ENCODE data around the gene IMP4. TPM values are rescaled to one million over a fixed set of nuclear protein-coding genes. Genes with fewer than 3 reads are reported as not detected.

Gene IMP4
- total and polyA plus RNA-seq, 2 of the 13 experiments (the other 11 are each of a cell fraction or from before 2014, with no cell fraction given) = 142 to 158 TPM

GRCh38 chr2:130332271-130333073 lies 10.2 kb upstream of the IMP4 start (continued):
- no peak for TF ChIP-seq FOXA3 (CRISPR knock-in tag; IDR thresholded peaks at IDR 0.05)
- TF ChIP-seq ZNF224 (CRISPR knock-in tag; IDR thresholded peaks at IDR 0.05) = no peak
- no peak for TF ChIP-seq NFYB (CRISPR knock-in tag; IDR thresholded peaks at IDR 0.05)
- TF ChIP-seq DMAP1 (CRISPR knock-in tag; IDR thresholded peaks at IDR 0.05) = peak; percentile 42; the same call in 1 of the 2 replicates
- TF ChIP-seq ATF4 (CRISPR knock-in tag; IDR thresholded peaks at IDR 0.05) = no peak
- no peak for TF ChIP-seq ZNF263 (CRISPR knock-in tag; IDR thresholded peaks at IDR 0.05)
- TF ChIP-seq NFE2L1 (CRISPR knock-in tag; IDR thresholded peaks at IDR 0.05; ENCODE audit: borderline replicate concordance) = no peak
- no peak for TF ChIP-seq ZNF674 (CRISPR knock-in tag; IDR thresholded peaks at IDR 0.05; ENCODE audit: low read depth)
- no peak for TF ChIP-seq CBX1 (IDR thresholded peaks at IDR 0.05; ENCODE audit: low read depth)
- no peak for TF ChIP-seq SRSF4 (IDR thresholded peaks at IDR 0.05; ENCODE audit: low read depth, low read length, poor library complexity, severe bottlenecking)
- TF ChIP-seq ATF7-NPFF (CRISPR knock-in tag; IDR thresholded peaks at IDR 0.05; ENCODE audit: low read depth) = no peak
- TF ChIP-seq, protein P1, sequence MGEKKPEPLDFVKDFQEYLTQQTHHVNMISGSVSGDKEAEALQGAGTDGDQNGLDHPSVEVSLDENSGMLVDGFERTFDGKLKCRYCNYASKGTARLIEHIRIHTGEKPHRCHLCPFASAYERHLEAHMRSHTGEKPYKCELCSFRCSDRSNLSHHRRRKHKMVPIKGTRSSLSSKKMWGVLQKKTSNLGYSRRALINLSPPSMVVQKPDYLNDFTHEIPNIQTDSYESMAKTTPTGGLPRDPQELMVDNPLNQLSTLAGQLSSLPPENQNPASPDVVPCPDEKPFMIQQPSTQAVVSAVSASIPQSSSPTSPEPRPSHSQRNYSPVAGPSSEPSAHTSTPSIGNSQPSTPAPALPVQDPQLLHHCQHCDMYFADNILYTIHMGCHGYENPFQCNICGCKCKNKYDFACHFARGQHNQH (CRISPR knock-in tag; IDR thresholded peaks at IDR 0.05) = peak; percentile 86; the same call in 1 of the 2 replicates
- no peak for TF ChIP-seq SP5 (CRISPR knock-in tag; IDR thresholded peaks at IDR 0.05; ENCODE audit: borderline replicate concordance, low read depth)
- TF ChIP-seq KLF12 (CRISPR knock-in tag; IDR thresholded peaks at IDR 0.05; ENCODE audit: borderline replicate concordance) = peak; percentile 51; the same call in 1 of the 2 replicates
- TF ChIP-seq ZNF549 (CRISPR knock-in tag; IDR thresholded peaks at IDR 0.05) = no peak
- TF ChIP-seq, protein P2, sequence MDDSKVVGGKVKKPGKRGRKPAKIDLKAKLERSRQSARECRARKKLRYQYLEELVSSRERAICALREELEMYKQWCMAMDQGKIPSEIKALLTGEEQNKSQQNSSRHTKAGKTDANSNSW (CRISPR knock-in tag; IDR thresholded peaks at IDR 0.05; ENCODE audit: borderline replicate concordance) = no peak
- no peak for TF ChIP-seq IRF9 (CRISPR knock-in tag; IDR thresholded peaks at IDR 0.05; ENCODE audit: borderline replicate concordance)
- no peak for TF ChIP-seq CBX5 (CRISPR knock-in tag; IDR thresholded peaks at IDR 0.05; ENCODE audit: borderline replicate concordance)
- no peak for TF ChIP-seq ZNF703 (CRISPR knock-in tag; IDR thresholded peaks at IDR 0.05; ENCODE audit: borderline replicate concordance)
- TF ChIP-seq PITX1 (CRISPR knock-in tag; IDR thresholded peaks at IDR 0.05) = no peak
- no peak for TF ChIP-seq ZNF564 (CRISPR knock-in tag; IDR thresholded peaks at IDR 0.05)
- TF ChIP-seq SP2 (CRISPR knock-in tag; IDR thresholded peaks at IDR 0.05) = peak; percentile 34; the same call in 1 of the 2 replicates
- TF ChIP-seq MLLT10 (CRISPR knock-in tag; IDR thresholded peaks at IDR 0.05) = no peak
- peak; percentile 25; the same call in 1 of the 2 replicates for TF ChIP-seq ARNTL (CRISPR knock-in tag; IDR thresholded peaks at IDR 0.05)
- no peak for TF ChIP-seq SRSF9 (IDR thresholded peaks at IDR 0.05; ENCODE audit: borderline replicate concordance, insufficient read depth, low read depth, low read length, poor library complexity, severe bottlenecking)
- no peak for TF ChIP-seq ZNF337 (CRISPR knock-in tag; IDR thresholded peaks at IDR 0.05; ENCODE audit: borderline replicate concordance, low read depth)
- TF ChIP-seq ZNF563 (CRISPR knock-in tag; IDR thresholded peaks at IDR 0.05) = peak; percentile 69; the same call in 1 of the 2 replicates
